Fibroblast of lung (primary cell): ENCODE data around the gene DMXL1.

Source experiments
- CTCF ChIP-seq, 2 donors: IDR thresholded peaks in 1 of 2; conservative IDR thresholded peaks in 1 of 2; 1 replicate in 1 of 2; 2 replicates in 1 of 2; pipeline ENCODE4 v1.5.1; 2011 to 2012; ENCODE audit warnings: low read length in 2 of 2, control low read depth in 1 of 2, inconsistent platforms in 1 of 2, low read depth in 1 of 2, mild to moderate bottlenecking in 1 of 2
- EZH2 ChIP-seq: IDR thresholded peaks from 2 replicates; pipeline ENCODE4 v1.5.1; 2012; ENCODE audit warnings: low read length, control low read depth, mild to moderate bottlenecking; ENCODE audit errors: missing control alignments

- no peak for TF ChIP-seq CTCF (conservative IDR thresholded peaks at IDR 0.05 in 1 of 2, IDR thresholded peaks at IDR 0.05 in 1 of 2; ENCODE audit: low read depth in 1 of 2, low read length in 2 of 2)
- no peak for TF ChIP-seq EZH2
Observed at GRCh38 chr5:119270121-119270565, 199.3 kb downstream of the DMXL1 start.
